SU-DHL-6 (cell line): Measurements from ENCODE around the gene TCF7L1.

Source experiments
- H2AFZ ChIP-seq: fragments of 200-600 bp; sonication (generic); 2 replicates; pipeline ENCODE4 v1.6.1; 2014; ENCODE audit warnings: low read depth, mild to moderate bottlenecking, moderate library complexity, mixed read lengths, antibody characterized with exemption, low read length; ENCODE audit not compliant: severe bottlenecking
- H3F3A ChIP-seq: fragments of 200-600 bp; shearing (Covaris generic); 2 replicates; pipeline ENCODE4 v1.6.0; 2016; ENCODE audit warnings: antibody characterized with exemption, mild to moderate bottlenecking; ENCODE audit not compliant: insufficient read depth
- H3K27ac ChIP-seq: fragments of 200-600 bp; sonication (generic); 2 replicates; pipeline ENCODE4 v1.5.1; 2016; ENCODE audit warnings: low read depth, mild to moderate bottlenecking, low read length, moderate library complexity, mixed read lengths
- H3K27me3 ChIP-seq: fragments of 200-600 bp; sonication (generic), shearing (Covaris generic); 2 replicates; pipeline ENCODE4 v1.6.0; 2014; ENCODE audit warnings: mild to moderate bottlenecking, low read length
- H3K36me3 ChIP-seq: fragments of 200-600 bp; sonication (generic); 2 replicates; pipeline ENCODE4 v1.6.1; 2014; ENCODE audit warnings: mild to moderate bottlenecking, low read length, mixed read lengths
- H3K4me2 ChIP-seq: fragments of 300-600, 200-600 bp; shearing (Covaris generic), sonication (generic); 2 replicates; pipeline ENCODE4 v1.6.0; 2014; ENCODE audit warnings: low read length, low read depth, mild to moderate bottlenecking; ENCODE audit not compliant: poor library complexity, severe bottlenecking
- H3K4me3 ChIP-seq: fragments of 200-600 bp; sonication (generic); 2 replicates; pipeline ENCODE4 v1.5.1; 2014; ENCODE audit warnings: antibody characterized with exemption, low read length, mild to moderate bottlenecking, mixed read lengths; ENCODE audit not compliant: insufficient read depth, poor library complexity, severe bottlenecking
- H3K79me2 ChIP-seq: fragments of 200-600 bp; sonication (generic); 2 replicates; pipeline ENCODE4 v1.6.1; 2014; ENCODE audit warnings: mild to moderate bottlenecking, low read length, moderate library complexity; ENCODE audit not compliant: insufficient read depth
- H3K9ac ChIP-seq: fragments of 200-600 bp; sonication (generic); 2 replicates; pipeline ENCODE4 v1.7.0; 2014; ENCODE audit warnings: mild to moderate bottlenecking, low read length
- H3K9me2 ChIP-seq: fragments of 200-600 bp; sonication (generic); replicated peaks from 2 replicates; pipeline ENCODE4 v1.6.1; 2014; ENCODE audit warnings: low read length; ENCODE audit not compliant: insufficient read depth
- H3K9me3 ChIP-seq: fragments of 200-600 bp; sonication (generic); 2 replicates; pipeline ENCODE4 v1.6.1; 2014; ENCODE audit warnings: low read length, mixed read lengths; ENCODE audit not compliant: insufficient read depth
- H4K20me1 ChIP-seq: fragments of 200-600 bp; sonication (generic); 2 replicates; pipeline ENCODE4 v1.6.1; 2014; ENCODE audit warnings: low read depth, mild to moderate bottlenecking, antibody characterized with exemption, low read length, moderate library complexity, mixed read lengths
- CTCF ChIP-seq: fragments of 200-600 bp; sonication (generic); IDR thresholded peaks from one replicate; pipeline ENCODE4 v1.5.1; 2017; ENCODE audit warnings: antibody characterized with exemption, mild to moderate bottlenecking, low read length, moderate library complexity; ENCODE audit not compliant: insufficient read depth, poor library complexity, severe bottlenecking
- EZH2phosphoT487 ChIP-seq: fragments of 200-600 bp; sonication (generic), shearing (Covaris generic); conservative IDR thresholded peaks from 2 replicates; pipeline ENCODE4 v1.6.1; 2018; ENCODE audit warnings: mild to moderate bottlenecking, antibody characterized with exemption, low read length, moderate library complexity, mixed read lengths

Gene TCF7L1

GRCh38 chr2:85302121-85302520 is 168.9 kb downstream of the TCF7L1 start:
- Histone ChIP-seq H3K9me3 (no peaks in the 10 kb centered on the region), H3K9ac (no peak overlapping the region), H3K79me2 (no peaks in the 10 kb centered on the region), H3K4me2 (no peak overlapping the region), H3K36me3 (no peaks in the 10 kb centered on the region), H3F3A (no peaks in the 10 kb centered on the region), H3K27me3 (no peaks in the 10 kb centered on the region), H3K9me2 (no peaks in the 10 kb centered on the region), H3K27ac (no peak overlapping the region), H3K4me3 (no peak overlapping the region), H4K20me1 (no peaks in the 10 kb centered on the region), H2AFZ (no peak overlapping the region)
- TF ChIP-seq CTCF (no peak), EZH2phosphoT487 (no peak)

DNA sequence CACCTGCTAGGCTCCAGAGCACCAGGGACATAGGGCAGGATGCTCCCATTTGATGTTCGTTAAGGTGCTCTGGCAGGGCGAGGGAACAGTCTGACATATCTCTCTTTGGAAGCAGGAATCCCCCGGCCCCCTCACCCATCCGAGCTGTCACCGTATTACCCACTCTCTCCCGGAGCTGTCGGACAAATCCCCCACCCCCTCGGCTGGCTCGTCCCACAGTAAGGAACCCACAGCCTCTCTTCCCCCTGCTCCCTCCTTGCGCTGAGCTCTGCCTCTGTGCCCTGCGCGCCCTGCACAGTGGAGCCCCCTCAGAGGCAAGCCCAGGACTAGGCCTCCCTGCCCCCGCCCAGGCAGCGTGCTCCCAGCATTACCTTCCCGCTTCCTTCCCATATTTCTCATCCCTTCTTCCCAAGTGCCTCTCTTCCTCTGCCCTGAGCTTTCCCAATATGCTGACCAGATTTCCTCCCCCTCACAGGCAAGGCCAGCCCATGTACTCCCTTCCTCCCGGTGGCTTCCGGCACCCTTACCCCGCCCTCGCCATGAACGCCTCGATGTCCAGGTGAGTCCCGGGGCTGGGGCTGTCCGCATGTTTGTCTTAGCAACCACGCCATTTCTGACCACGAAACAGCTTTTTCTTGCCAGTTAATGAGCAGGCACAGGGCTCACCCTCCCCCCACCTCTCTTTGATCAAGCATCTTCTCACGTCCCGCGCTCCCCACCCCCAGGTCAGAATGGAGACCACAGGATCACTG is 170.8 kb downstream of the TCF7L1 start:
- H2AFZ ChIP-seq = no peak overlapping the region
- no peaks in the 10 kb centered on the region for H3K79me2 ChIP-seq
- TF ChIP-seq EZH2phosphoT487 = no peak
- TF ChIP-seq CTCF = no peak
- no peaks in the 10 kb centered on the region for H3K9me3 ChIP-seq
- no peak overlapping the region for H3K4me2 ChIP-seq
- no peaks in the 10 kb centered on the region for H3K36me3 ChIP-seq
- H3K4me3 ChIP-seq = no peak overlapping the region
- no peak overlapping the region for H3K9ac ChIP-seq
- no peaks in the 10 kb centered on the region for H3F3A ChIP-seq
- H3K9me2 ChIP-seq = no peaks in the 10 kb centered on the region
- H3K27me3 ChIP-seq = no peaks in the 10 kb centered on the region
- no peak overlapping the region for H3K27ac ChIP-seq
- no peaks in the 10 kb centered on the region for H4K20me1 ChIP-seq

DNA sequence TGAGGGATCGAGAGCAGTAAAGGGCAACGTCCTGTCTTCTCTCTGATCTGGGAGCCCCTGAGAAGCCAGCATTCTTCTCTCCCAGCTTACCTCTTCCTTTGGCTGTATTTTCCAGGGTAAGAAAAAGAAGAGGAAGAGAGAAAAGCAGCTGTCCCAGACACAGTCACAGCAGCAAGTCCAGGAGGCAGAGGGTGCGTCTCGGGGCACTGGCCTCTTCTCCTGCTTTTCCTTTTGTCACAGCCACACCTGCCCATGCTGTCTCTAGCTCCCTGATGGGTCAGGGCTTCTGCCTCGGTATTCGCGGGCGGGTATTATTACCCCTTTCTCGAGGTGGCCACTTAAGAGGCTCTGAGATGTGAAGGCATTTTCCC is 174.3 kb downstream of the TCF7L1 start:
- H3K4me2 ChIP-seq = peak overlapping the region; percentile 39
- TF ChIP-seq EZH2phosphoT487 (no peak), CTCF (no peak)

More for the DNA sequence above, 174.3 kb downstream of the TCF7L1 start:
- peak overlapping the region; percentile 9 for H3K4me3 ChIP-seq
- H3F3A ChIP-seq = 0 out of 2 replicates have a peak, but pooled peaks cover 6% of the 10 kb centered on the region
- H3K9me2 ChIP-seq = no peaks in the 10 kb centered on the region
- H3K36me3 ChIP-seq = no peaks in the 10 kb centered on the region
- no peak overlapping the region for H3K27ac ChIP-seq
- H3K79me2 ChIP-seq = no peaks in the 10 kb centered on the region
- peak overlapping the region; percentile 25; the same call in 1 of the 2 replicates for H3K9ac ChIP-seq
- no peaks in the 10 kb centered on the region for H4K20me1 ChIP-seq
- H3K27me3 ChIP-seq = no peaks in the 10 kb centered on the region
- peak overlapping the region; percentile 64 for H2AFZ ChIP-seq
- no peaks in the 10 kb centered on the region for H3K9me3 ChIP-seq
